ENCODE results near the gene KIF16B.

KIF16B gene

GRCh38 chr20:16393297-16393696, 180.0 kb downstream of the KIF16B start:
- no peak for TF ChIP-seq CTCF (IDR thresholded peaks at IDR 0.05; ENCODE audit: control insufficient read depth, extremely low read depth, insufficient read depth)
- DNase-seq (ENCODE audit: low read depth): no peak

GRCh38 chr20:16392346-16392745, 180.9 kb downstream of the KIF16B start:
- DNase-seq (ENCODE audit: low read depth): no peak
- no peak for TF ChIP-seq CTCF (IDR thresholded peaks at IDR 0.05; ENCODE audit: control insufficient read depth, extremely low read depth, insufficient read depth)
- no peak overlapping the region for H3K4me3 ChIP-seq (ENCODE audit: low read depth, low read length)

More at GRCh38 chr20:16393297-16393696, 180.0 kb downstream of the KIF16B start:
- H3K4me3 ChIP-seq (ENCODE audit: low read depth, low read length): no peak overlapping the region

- DNase-seq (ENCODE audit: low read depth): no peak
- no peak overlapping the region for H3K4me3 ChIP-seq (ENCODE audit: low read depth, low read length)
- TF ChIP-seq CTCF (IDR thresholded peaks at IDR 0.05; ENCODE audit: control insufficient read depth, extremely low read depth, insufficient read depth): no peak
Observed at GRCh38 chr20:16390991-16391390, 182.3 kb downstream of the KIF16B start.

- no peak for DNase-seq (ENCODE audit: low read depth)
- TF ChIP-seq CTCF (IDR thresholded peaks at IDR 0.05; ENCODE audit: control insufficient read depth, extremely low read depth, insufficient read depth): no peak
- no peak overlapping the region for H3K4me3 ChIP-seq (ENCODE audit: low read depth, low read length)
Observed at GRCh38 chr20:16388731-16389130, 184.5 kb downstream of the KIF16B start.

- no peak for TF ChIP-seq CTCF (IDR thresholded peaks at IDR 0.05; ENCODE audit: control insufficient read depth, extremely low read depth, insufficient read depth)
- H3K4me3 ChIP-seq (ENCODE audit: low read depth, low read length): no peak overlapping the region
- DNase-seq (ENCODE audit: low read depth): no peak
Observed at GRCh38 chr20:16387666-16388065, 185.6 kb downstream of the KIF16B start.

GRCh38 chr20:16385891-16386290, 187.4 kb downstream of the KIF16B start:
- DNase-seq (ENCODE audit: low read depth): no peak
- TF ChIP-seq CTCF (IDR thresholded peaks at IDR 0.05; ENCODE audit: control insufficient read depth, extremely low read depth, insufficient read depth): no peak

GRCh38 chr20:16385462-16385861, 187.8 kb downstream of the KIF16B start:
- DNase-seq (ENCODE audit: low read depth): no peak
- H3K4me3 ChIP-seq (ENCODE audit: low read depth, low read length): no peak overlapping the region
- TF ChIP-seq CTCF (IDR thresholded peaks at IDR 0.05; ENCODE audit: control insufficient read depth, extremely low read depth, insufficient read depth): no peak

More at GRCh38 chr20:16385891-16386290, 187.4 kb downstream of the KIF16B start:
- H3K4me3 ChIP-seq (ENCODE audit: low read depth, low read length): no peak overlapping the region

Data from LNCaP clone FGC (cell line).